GM12872 (cell line): ENCODE results near the gene KRTAP10-9.
"Not testable (repeated sequence)": the region's sequence is repeated elsewhere in the genome, so short reads cannot be mapped to it uniquely, and the experiment has no call there.

ENCODE experiments used
- TF ChIP-seq, protein P1 (sequence below): IDR thresholded peaks from 3 replicates; pipeline ENCODE4 v1.5.1; 2011; ENCODE audit warnings: low read depth, mild to moderate bottlenecking, low read length, moderate library complexity; ENCODE audit not compliant: insufficient read depth

KRTAP10-9 gene

DNA sequence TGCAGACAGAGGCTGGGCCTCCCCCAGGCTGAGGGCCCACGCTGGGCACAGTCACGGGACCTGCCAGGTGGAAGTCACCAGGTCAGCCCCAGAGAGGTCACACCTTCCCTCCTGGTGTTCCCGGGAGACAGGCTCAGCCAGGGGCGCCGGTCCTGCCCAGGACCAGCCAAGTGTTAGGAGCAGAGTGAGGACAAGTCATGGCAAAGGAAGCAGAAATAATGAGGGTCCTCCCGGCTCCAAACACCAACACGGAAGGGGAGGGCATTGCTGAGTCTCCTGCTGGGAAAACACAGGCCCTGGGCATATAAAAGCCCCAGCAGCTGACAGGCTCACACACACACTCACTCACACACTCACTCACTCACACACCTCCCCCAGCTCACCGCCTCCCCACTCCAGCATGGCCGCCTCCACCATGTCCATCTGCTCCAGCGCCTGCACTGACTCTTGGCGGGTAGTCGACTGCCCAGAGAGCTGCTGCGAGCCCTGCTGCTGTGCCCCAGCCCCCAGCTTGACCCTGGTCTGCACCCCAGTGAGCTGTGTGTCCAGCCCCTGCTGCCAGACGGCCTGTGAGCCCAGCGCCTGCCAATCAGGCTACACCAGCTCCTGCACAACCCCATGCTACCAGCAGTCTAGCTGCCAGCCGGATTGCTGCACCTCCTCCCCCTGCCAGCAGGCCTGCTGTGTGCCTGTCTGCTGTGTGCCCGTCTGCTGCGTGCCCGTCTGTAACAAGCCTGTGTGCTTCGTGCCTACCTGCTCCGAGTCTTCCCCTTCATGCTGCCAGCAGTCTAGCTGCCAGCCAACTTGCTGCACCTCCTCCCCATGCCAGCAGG, 10.3 kb downstream of the KRTAP10-9 start, which contains the start of gene KRTAP10-10:
Gene KRTAP10-10, plus strand, starts transcription at position 339 of the 833 bp plus-strand sequence. Its CDS starts 62 bp downstream, at position 401.
- TF ChIP-seq, protein P1, sequence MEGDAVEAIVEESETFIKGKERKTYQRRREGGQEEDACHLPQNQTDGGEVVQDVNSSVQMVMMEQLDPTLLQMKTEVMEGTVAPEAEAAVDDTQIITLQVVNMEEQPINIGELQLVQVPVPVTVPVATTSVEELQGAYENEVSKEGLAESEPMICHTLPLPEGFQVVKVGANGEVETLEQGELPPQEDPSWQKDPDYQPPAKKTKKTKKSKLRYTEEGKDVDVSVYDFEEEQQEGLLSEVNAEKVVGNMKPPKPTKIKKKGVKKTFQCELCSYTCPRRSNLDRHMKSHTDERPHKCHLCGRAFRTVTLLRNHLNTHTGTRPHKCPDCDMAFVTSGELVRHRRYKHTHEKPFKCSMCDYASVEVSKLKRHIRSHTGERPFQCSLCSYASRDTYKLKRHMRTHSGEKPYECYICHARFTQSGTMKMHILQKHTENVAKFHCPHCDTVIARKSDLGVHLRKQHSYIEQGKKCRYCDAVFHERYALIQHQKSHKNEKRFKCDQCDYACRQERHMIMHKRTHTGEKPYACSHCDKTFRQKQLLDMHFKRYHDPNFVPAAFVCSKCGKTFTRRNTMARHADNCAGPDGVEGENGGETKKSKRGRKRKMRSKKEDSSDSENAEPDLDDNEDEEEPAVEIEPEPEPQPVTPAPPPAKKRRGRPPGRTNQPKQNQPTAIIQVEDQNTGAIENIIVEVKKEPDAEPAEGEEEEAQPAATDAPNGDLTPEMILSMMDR = no peak

GRCh38 chr21:44639331-44639655, 12.4 kb downstream of the KRTAP10-9 start:
- TF ChIP-seq, protein P1 = no peak

DNA sequence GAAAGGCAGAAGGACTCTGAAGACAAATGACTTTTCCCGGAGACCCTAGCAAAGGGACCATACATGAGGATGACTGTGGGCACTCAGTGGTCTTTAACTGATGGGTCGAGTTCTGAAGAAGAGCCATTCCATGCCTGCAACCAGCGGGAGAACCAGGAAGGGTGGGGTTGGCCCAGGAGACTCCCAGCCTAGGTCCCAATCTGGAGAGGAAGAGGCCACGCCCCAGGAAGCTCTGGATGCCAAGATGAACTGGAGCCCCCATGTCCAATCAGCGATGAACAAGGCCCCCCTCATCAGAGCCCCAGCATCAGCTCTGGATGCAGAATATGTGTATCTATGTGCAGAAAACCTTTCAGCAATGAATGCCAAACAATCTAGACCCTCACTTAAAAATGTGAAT, 13.9 kb downstream of the KRTAP10-9 start:
- TF ChIP-seq, protein P1 = no peak

GRCh38 chr21:44643741-44644310, 16.9 kb downstream of the KRTAP10-9 start:
- TF ChIP-seq, protein P1 = no peak

GRCh38 chr21:44644878-44645277, 18.0 kb downstream of the KRTAP10-9 start:
- TF ChIP-seq, protein P1 = no peak

- TF ChIP-seq, protein P1 = not testable (repeated sequence)
Measured at GRCh38 chr21:44646366-44647221, 19.7 kb downstream of the KRTAP10-9 start, which contains the start of gene KRTAP10-11. TSS of gene KRTAP10-11 (plus strand) at chr21:44646414. CDS start at chr21:44646459, 45 bp downstream.

GRCh38 chr21:44647222-44647552, 20.3 kb downstream of the KRTAP10-9 start:
- TF ChIP-seq, protein P1 = no peak
